AG09309 (cell line): Measurements from ENCODE around the gene ZBTB48.

Source experiments
- DNase-seq: peaks from one replicate; pipeline ENCODE4 v3.0.0-alpha.2; 2010; ENCODE audit warnings: low read depth
- H3K4me3 ChIP-seq: 2 replicates; pipeline ENCODE4 v1.5.1; 2011; ENCODE audit warnings: mild to moderate bottlenecking, low read depth, low read length, moderate library complexity; ENCODE audit not compliant: control insufficient read depth
- CTCF ChIP-seq: IDR thresholded peaks from 2 replicates; pipeline ENCODE4 v1.5.1; 2011; ENCODE audit warnings: mild to moderate bottlenecking, low read depth, low read length, inconsistent platforms; ENCODE audit not compliant: insufficient read depth, control insufficient read depth; ENCODE audit errors: missing control alignments

The ZBTB48 gene

GRCh38 chr1:6579374-6580118, at the start of gene ZBTB48:
Gene ZBTB48 (plus strand): TSS chr1:6579994. CDS start chr1:6580610, 616 bp downstream.
- TF ChIP-seq CTCF, result no peak
- H3K4me3 ChIP-seq, result peak within 1 kb of the TSS; percentile 72
- DNase-seq, result peak; percentile 77

- H3K4me3 ChIP-seq, result no peak overlapping the region
- no peak for TF ChIP-seq CTCF
- DNase-seq, result no peak
Measured at GRCh38 chr1:6530504-6531160, 49.2 kb upstream of the ZBTB48 start.

GRCh38 chr1:6531996-6532395, 47.8 kb upstream of the ZBTB48 start:
- DNase-seq, result no peak
- no peak for TF ChIP-seq CTCF
- no peak overlapping the region for H3K4me3 ChIP-seq

GRCh38 chr1:6534248-6534822, 45.5 kb upstream of the ZBTB48 start:
- no peak for TF ChIP-seq CTCF

GRCh38 chr1:6535214-6535613, 44.6 kb upstream of the ZBTB48 start:
- no peak overlapping the region for H3K4me3 ChIP-seq
- TF ChIP-seq CTCF, result no peak
- DNase-seq, result no peak

More at GRCh38 chr1:6534248-6534822, 45.5 kb upstream of the ZBTB48 start:
- H3K4me3 ChIP-seq, result no peak overlapping the region
- no peak for DNase-seq

GRCh38 chr1:6536291-6536690, 43.5 kb upstream of the ZBTB48 start:
- DNase-seq, result no peak
- no peak for TF ChIP-seq CTCF
- H3K4me3 ChIP-seq, result no peak overlapping the region
